HG03565 (cell line): Measurements from ENCODE around the gene ARID1B.
"Not testable (repeated sequence)": the region's sequence is repeated elsewhere in the genome, so short reads cannot be mapped to it uniquely, and the experiment has no call there.

Experiments used
- ATAC-seq: cut with Tn5 transposase; IDR thresholded peaks from one replicate; pipeline ENCODE4 v1.9.1; 2021; ENCODE audit warnings: mild to moderate bottlenecking, moderate library complexity; ENCODE audit not compliant: unreplicated experiment

Gene ARID1B

GRCh38 chr6:156980948-156981347 is 203.8 kb downstream of the ARID1B start:
- no peak for ATAC-seq

DNA sequence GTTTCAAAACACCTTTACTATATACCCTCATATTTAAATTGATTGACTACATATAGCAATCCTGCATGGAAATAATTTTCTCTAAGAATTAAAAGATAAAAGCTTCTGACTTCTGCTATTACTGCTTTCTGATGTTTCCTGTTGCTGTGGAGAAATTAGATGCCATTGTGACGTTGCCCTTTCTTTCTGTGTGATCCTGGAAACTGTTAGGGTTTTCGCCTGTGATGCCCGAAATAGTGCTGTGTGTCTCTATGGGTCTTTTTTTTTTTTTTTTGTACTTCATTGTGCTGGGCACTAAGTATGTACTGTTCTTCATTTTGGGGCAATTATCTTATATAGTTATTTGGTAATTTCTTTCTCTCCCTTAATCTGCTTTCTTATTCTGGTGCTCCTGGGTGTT is 205.0 kb downstream of the ARID1B start:
- ATAC-seq: no peak

DNA sequence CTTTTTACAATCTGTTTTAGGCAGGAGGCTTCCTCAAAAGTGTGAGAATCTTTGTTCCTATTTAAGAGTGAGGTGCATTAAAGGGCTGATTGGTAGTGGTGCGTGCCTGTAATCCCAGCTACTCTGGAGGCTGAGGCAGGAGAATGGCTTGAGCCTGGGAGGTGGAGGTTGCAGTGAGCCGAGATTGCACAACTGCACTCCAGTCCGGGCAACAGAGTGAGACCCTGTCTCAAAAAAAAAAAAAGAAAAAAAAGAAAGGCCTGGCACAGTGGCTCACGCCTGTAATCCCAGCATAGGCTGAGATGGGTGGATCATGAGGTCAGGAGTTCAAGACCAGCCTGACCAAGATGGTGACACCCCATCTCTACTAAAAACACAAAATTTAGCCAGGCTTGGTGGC is 205.7 kb downstream of the ARID1B start:
- ATAC-seq: not testable (repeated sequence)

DNA sequence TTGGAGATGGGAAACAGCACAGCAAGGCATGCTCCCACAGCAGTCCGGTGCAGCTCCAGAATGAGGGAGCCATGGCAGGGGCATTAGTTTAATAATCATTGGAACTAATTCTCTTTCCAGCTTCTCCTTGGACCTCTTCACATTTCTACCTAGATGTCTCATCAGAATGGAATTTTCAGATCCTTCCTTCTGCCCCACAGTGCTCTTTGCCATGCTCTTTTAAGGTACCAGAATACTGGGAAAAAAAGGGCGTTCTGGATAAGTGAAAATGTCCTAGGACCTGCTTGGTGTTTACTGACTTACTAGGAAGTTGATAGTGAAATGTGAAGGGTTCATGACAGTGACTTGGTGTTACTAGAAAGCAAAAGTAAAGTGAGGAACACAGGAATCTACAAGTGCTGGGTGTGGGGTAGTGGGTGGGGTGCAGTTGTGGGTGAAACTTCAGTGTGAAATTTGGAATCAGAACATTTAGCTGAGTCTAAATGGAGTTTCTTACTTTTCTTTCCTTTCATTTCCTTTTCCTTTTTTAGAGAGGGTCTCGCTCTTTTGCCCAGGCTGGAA is 207.1 kb downstream of the ARID1B start:
- ATAC-seq: no peak

- ATAC-seq: no peak
Measured at GRCh38 chr6:156985309-156985708, 208.1 kb downstream of the ARID1B start.

DNA sequence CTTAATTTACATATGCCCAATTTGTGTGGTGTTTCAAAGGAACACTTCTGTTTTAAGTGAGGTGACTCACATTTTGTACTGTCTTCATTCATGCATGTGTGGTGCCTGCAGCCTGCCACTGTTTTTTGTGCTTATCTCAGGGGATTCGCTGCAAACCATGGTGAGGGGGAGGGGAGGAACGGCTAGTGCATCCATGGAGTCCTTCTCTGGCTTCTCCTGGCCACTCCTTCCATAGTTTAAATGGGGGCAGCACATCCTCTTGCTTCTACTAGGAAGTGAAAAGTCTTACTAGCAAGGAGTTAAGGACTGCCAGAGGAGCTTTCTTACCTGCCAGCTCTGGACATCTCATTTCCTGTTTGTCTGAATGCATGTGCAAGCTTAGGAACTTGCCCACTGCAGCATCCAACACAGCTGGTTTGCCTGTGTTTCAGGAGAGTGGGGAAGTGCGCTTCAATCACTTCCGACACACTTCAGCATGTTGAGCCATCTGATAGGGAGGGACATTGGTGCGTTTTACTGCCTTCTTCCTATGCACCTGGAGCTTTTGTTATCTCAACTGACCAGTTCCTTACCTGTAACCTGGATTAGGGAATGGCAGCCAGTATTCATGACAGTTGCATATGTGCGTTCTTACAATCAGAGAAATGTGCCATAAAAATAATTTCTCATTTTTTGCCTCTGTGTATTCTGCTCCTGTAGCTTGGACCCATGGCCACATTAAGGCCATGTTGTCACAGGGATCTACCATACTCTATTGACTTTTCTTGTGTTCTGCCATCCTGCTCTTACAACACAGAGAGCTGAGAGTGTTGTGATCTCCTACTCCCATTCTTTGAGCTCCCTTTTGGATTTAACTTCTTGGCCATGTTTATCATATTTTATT is 211.3 kb downstream of the ARID1B start:
- peak; percentile 51 for ATAC-seq

DNA sequence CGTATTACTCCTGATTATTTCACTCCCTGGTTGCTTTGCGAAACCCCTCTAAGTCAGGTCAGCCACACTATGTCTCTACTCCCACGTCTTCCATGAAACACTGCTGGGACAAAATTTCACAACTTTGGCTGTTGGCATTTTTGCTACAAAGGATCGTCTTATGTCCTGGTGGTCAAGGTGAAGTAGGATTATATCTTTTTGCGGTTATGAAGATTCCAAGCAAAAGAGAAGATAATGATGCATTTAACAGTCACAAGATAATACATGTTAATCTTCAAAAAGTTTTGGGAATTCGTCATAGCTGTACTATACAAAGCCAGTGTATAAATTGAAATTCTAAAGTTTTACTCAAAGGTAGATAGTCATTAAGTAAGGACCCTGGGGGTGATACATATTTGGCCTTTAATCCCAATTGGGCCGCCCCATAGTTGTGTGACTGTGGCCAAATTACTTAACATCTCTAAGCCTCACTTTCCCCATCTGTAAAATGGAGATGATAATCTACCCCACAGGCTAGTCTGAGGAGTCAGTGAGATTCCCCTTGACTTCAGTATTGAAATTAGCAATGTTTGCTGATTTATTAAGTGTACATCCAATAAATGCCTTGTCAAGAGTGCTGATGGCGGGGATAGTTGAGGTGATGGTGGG is 212.1 kb downstream of the ARID1B start:
- no peak for ATAC-seq

DNA sequence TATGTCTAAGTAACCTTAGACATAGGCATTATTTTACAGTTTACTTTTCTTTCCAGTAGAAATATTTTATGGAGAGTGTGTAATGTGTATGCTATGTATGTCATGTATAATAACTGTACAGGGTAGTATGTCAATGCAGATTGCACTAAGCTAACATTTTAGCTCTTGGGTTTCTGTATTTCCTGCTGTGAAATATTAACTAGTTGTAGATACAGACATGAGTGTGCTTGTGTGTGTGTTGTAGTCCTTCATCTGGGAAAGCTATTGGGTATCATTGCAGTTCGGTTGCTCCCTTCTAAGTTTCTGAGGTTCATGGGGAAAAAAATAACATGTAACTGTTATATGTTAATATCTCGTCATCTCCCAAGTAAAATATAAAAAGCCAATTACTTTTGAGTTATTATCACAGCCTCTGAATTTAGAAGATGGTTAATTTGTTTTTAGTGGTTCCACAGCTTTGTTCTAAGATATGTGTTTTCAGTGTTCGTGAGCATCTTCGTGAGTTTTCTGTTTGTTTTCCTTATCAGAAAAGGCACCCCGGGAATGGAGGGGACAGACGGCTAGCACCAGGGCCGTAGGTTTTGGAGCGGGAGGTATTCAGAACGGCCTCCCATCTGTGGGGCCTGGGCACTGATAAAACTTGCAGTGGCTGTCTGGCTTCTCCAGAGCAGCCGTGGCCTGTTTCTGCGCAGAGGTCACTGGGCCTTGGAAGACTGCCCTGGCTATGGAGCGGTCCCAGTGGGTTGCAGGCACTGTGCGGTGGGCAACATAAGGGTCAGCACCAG is 215.0 kb downstream of the ARID1B start:
- ATAC-seq: no peak

DNA sequence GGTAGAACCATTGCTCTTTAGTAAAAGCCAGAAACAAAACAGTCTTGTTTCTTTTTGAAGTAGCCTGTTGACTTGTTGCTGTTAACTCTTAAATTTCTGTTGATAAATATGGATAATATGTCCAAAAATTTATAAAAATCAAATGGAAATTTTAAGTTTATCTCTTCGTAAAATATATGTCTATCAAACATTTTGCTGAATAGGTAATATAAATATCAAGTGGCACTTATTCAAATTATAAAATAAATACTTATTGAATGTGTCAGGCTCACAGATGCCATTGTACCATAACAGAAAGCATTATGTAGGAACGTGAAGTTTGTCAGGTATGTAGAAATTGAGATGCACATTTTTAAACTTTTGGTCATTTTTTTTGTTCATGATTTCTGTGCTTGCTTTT is 216.5 kb downstream of the ARID1B start:
- no peak for ATAC-seq

DNA sequence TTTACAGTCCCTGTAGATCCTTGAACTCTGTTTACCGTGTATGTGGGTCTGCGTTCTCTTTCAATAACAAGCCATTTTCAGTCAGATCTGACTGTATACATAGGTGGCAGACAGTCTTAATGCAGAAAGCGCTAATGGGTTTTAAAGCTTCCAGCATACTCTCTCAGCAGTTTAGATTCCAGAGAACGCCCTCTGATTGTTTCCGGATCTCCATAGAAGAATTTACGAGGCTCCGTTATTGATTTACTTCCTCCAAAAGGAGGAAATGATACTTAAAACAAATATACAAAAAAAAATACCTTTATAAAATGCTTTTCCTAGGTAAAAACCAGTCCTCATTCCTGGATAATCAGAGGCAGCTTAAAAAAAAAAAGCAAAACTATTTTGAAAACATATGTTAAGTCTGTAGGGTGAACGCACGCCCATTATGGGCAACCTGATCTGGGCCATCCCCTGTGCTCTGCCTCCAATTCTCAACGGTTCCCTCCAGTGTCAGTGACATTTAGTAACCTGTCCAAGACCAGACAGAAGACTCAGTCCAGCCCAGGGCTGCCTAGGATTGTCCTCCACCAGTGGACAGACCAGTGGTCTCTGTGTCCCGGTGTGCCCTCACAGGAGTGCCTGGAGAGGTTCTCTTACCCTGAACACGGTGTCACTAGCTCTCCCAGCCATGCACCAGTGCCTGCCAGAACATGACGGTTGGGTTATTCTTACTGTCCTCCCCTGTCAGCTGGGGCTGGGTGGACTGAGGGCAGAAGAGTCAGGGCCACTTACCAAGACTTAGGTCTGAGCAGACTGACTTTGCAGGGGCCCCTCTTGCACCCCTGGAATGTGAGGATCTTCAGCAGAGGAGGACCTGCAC is 217.3 kb downstream of the ARID1B start:
- ATAC-seq: no peak

DNA sequence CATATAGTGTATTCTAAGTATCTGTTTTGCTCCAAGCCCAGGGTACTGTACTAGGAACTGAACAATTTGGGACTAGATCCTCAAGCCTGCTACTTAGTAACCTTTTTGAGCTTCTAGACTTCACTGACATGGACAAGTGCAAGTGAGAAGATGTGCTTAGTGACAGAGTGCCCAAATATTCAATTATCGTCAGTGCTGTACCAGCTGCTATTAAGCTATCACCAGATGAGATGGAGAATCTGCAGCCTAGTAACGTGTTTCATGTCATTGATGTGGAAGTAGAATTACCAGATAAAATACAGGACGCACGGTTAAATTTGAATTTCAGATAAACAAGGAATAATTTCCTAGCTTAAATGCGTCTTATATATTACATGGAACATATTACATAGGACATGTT is 218.3 kb downstream of the ARID1B start:
- ATAC-seq: no peak

DNA sequence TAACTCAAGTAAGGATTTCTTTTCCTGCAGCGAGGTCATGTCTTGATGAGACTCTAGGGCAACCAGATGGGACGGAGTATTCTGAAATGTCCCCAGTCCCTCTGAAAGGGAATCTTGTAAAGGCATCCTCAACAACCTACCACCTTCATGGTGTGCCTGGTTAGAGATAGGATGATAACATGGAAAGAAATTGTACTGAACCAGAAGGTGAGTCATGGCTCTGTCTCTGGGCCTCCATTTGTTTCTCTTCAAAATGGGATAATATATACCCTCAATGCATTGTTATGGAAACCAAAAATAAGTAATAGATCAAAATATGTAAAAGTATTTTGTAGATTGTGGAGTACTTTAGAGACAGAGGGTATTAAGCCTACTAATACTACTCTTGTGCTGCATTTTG is 219.1 kb downstream of the ARID1B start:
- ATAC-seq: no peak

DNA sequence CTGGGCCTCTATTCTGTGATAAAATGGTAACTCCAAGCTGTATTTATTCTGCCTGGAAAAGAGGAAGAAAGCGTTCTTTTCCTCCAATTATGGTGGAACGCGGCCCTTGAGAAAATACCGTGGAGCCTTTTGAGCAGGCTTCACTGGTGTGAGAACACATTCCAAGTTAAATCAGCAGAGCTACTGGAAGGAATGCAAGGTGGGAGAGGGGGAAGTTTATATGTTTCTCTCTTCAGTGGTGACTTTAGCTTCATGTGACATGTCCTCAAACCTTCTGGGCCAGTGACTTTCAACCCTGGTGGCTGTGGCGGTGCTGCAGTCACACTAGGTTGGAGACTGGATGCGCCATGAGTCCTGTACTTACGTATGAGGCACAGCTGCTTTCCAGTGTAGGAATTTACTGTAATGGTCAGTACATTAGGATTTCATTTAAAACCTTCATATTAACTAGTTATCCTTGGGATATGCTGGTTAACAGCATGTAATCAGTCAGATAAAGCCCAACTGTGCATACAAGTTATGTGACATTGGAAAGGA is 221.7 kb downstream of the ARID1B start:
- ATAC-seq: no peak

DNA sequence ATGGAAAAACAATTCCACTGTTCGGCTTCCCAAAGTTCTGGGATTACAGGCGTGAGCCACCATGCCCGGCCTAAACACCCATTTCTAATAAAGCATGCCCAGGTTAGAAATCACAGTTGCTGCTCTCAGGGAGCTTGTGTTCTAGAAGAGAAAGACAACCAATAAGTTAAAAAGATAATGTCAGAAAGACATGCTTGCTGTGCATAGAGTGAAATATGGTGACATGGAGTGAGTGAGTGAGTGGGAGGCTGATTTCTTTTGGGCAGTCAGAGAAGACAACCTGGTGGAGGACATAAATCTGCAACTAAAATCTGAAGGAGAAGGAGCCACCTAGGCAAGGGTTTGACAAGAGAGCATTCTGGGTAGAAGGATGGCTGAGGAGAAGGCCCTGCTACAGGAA is 222.6 kb downstream of the ARID1B start:
- ATAC-seq: no peak

- ATAC-seq: no peak
Measured at GRCh38 chr6:157001716-157002115, 224.5 kb downstream of the ARID1B start.

- ATAC-seq: no peak
Measured at GRCh38 chr6:157002774-157003173, 225.6 kb downstream of the ARID1B start.

GRCh38 chr6:157005940-157006339 is 228.8 kb downstream of the ARID1B start:
- no peak for ATAC-seq

GRCh38 chr6:157008568-157008967 is 231.4 kb downstream of the ARID1B start:
- ATAC-seq: no peak

DNA sequence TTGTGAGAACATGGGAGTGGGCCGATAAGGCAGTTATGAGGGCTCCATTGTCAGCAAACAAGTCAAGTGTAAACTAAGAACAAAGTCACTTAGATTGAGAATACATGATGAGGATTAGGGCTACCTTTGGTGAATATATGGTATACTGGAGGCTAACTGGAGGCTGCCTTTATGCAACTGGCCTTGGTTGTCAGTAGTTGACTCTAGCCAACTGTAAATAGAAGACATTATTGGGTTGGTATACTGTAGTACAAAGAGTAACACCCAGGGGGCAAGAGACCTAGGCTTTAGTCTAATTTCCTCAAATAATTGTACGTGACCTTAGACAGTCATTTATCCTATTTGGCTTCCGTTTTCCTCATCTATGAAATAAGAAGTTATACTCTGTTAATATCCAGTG is 235.2 kb downstream of the ARID1B start:
- no peak for ATAC-seq

DNA sequence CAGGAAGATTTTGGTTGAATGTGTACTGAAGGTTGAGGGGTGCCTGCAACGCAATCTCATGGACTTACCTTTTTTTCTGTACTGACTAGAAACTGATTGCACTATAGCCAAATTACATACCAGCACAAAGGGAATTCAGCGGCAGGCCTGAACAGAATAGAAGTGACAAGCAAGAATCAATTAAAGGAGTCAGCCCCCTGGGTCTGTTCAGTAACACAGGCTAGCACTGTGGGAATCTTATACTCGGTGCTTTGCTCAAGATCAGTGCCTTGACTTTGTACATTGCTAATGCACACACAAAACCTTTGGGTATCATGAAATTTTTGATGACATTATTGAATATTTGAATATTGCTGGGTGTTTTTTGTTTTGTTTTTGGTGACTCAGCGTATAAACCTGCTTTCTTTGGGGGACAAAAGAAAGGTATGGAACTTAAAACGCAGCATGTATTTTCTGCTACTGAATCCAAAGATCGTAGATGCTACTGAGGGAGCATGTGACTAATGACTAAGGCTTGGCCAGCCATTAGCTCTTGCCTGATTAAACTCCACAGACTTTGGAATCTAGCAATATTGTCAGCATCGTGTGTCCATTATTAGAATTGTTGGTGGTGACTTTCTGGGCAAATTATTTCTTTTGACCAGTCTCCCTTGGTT is 236.6 kb downstream of the ARID1B start:
- no peak for ATAC-seq
